Measurements from ENCODE around the gene PAQR7.
A peak's percentile ranks its signal among the peaks of the same experiment; 100 is the strongest.

PAQR7 gene

GRCh38 chr1:25908161-25908560 is 32.7 kb upstream of the PAQR7 start:
- TF ChIP-seq, protein P1, sequence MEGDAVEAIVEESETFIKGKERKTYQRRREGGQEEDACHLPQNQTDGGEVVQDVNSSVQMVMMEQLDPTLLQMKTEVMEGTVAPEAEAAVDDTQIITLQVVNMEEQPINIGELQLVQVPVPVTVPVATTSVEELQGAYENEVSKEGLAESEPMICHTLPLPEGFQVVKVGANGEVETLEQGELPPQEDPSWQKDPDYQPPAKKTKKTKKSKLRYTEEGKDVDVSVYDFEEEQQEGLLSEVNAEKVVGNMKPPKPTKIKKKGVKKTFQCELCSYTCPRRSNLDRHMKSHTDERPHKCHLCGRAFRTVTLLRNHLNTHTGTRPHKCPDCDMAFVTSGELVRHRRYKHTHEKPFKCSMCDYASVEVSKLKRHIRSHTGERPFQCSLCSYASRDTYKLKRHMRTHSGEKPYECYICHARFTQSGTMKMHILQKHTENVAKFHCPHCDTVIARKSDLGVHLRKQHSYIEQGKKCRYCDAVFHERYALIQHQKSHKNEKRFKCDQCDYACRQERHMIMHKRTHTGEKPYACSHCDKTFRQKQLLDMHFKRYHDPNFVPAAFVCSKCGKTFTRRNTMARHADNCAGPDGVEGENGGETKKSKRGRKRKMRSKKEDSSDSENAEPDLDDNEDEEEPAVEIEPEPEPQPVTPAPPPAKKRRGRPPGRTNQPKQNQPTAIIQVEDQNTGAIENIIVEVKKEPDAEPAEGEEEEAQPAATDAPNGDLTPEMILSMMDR (IDR thresholded peaks at IDR 0.05; ENCODE audit: insufficient read depth, low read depth, low read length, missing control alignments) = no peak
- no peak for DNase-seq (ENCODE audit: low read depth)
- no peak overlapping the region for H3K4me3 ChIP-seq (ENCODE audit: low read depth, low read length)

DNA sequence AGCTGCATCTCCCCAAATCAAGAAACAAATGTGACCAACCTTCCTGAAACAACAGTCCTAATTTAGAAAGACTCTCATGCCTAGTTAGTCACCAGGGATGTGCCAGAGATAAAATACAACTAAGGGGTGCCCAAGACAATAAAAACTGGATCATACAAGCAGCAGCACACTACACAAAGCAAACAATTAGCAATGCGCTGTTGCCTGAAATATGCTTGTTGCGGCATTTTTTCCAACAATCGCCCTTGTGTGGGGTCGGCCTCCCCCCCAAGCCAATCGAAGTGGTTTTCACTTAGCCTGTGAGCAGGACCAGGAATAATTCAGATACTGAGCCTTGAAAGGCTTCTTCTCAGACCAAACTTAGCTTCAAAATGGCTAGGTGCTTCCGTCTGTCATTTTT is 32.1 kb upstream of the PAQR7 start:
- H3K4me3 ChIP-seq (ENCODE audit: low read depth, low read length) = no peak overlapping the region
- TF ChIP-seq, protein P1 (IDR thresholded peaks at IDR 0.05; ENCODE audit: insufficient read depth, low read depth, low read length, missing control alignments) = no peak
- DNase-seq (ENCODE audit: low read depth) = no peak

DNA sequence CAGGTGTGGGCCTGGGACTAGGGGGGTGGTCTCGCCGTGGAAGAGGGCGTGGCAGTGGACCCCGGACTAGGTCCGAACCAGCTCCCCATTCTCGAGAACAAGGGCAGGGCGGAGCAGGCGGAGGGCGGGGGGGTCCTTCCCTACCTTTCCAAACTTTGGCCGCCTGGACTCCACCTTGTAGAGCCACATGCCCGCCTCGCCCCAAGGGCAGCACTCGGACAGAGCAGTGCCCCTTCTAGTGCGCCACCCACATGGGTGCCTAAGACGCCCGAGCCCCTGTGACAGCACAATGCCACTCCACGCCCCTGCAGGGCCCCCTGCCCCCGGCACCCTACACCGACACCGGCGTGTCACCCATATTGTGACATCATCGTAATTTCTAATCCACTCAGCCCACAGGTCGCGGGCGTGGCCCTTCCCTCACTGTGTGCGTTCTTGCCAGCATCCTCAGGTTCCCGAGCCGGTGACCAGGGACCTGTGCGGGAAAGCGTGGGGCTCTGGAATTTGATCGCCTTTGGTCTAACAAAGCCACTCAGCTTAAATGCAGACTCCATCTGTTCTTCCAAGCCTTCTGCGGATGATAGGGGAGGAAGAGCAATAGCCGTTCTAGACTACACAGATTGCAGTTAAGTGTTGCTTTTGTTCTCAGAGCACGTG is 31.3 kb upstream of the PAQR7 start:
- H3K4me3 ChIP-seq (ENCODE audit: low read depth, low read length) = peak overlapping the region; percentile 78
- no peak for DNase-seq (ENCODE audit: low read depth)
- TF ChIP-seq, protein P1 (IDR thresholded peaks at IDR 0.05; ENCODE audit: insufficient read depth, low read depth, low read length, missing control alignments) = no peak

DNA sequence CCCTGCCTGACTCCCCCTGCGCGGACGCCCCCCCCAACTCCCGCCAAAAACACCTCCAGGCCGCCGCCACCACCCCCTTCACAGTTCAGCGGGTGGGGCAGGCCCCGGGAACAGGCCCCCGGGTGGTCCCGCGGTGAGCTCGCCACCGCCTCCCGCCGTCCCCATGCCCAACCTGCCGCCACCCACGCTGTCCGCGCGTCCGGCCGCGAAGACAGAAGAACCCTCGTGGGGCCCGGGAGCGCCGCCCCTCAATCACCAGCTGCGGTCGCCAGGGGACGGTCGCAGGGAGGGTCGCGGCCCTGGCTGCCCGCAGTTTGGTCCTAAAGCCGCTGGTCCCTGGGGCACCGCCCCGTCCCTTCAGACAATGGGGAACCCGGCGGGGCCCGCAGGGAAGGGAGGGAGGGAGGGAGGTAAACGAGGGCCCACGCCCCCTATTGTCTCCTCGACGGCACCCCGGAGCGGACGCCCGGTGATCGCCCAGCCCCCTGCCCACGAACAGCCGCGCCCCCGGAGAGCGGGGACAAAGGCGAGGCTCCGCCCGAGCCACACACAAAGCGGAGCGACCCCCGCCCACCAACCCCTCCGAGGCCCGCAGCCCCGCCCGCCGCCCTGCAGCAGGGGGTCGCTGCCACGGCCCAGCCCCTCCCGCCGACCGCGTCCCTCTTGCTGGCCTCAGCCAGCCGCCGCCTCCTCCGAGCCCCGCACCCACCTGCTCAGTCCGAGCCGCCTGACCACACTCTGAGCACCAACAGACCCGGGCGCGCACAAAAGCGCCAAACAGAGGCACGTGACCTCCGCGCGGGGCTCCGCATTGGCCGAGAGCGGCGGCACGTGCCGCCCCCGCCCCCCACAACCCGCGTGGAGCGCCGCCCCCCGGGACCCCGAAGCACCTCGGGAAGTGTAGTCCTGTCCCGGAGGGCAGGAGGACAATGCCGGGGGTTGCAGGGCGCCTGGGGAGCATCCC is 30.5 kb upstream of the PAQR7 start, which contains the start of gene STMN1:
Gene STMN1 (minus strand): TSS at position 740 of the 964 bp plus-strand sequence. CDS start 1,743 bp downstream, outside the sequence.
- peak; percentile 96 for DNase-seq (ENCODE audit: low read depth)
- peak within 1 kb of the TSS; percentile 78 for H3K4me3 ChIP-seq (ENCODE audit: low read depth, low read length)
- TF ChIP-seq, protein P1 (IDR thresholded peaks at IDR 0.05; ENCODE audit: insufficient read depth, low read depth, low read length, missing control alignments) = no peak

DNA sequence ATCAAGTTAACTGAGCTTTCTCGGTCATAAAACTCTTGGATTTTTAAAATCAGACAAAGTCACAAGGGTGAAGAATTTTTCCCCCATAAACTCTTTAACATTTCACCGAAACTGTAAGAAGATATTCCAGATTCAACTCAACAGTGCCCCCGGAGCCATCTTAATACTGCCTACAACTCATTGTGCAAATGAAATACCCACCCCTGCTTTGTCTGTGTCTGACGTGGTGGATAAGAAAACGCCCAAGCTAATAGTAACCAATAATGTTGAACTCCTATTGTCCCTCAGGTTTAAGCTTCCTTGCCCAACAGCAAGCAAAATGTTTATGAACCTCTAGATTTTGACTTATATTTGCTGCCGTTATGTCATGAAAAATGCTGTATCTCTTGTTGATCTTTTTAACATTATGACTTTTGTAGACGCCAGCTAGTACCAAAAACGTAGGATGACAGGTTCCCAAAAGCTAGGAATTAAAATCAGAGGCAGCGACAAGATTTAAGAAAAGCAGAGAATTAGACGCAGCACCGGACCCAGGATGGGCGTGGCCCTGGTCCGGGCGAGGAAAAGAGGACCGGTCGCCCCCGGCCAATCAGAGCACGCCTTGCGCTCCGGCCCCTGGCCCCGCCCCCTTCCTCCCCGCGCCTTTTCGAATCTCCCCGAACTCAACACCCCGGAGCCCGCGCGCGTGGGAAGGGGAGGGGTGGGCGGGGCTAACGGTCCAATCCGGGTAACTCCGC is 29.6 kb upstream of the PAQR7 start:
- peak; percentile 97 for DNase-seq (ENCODE audit: low read depth)
- TF ChIP-seq, protein P1 (IDR thresholded peaks at IDR 0.05; ENCODE audit: insufficient read depth, low read depth, low read length, missing control alignments) = no peak
- H3K4me3 ChIP-seq (ENCODE audit: low read depth, low read length) = peak overlapping the region; percentile 78

DNA sequence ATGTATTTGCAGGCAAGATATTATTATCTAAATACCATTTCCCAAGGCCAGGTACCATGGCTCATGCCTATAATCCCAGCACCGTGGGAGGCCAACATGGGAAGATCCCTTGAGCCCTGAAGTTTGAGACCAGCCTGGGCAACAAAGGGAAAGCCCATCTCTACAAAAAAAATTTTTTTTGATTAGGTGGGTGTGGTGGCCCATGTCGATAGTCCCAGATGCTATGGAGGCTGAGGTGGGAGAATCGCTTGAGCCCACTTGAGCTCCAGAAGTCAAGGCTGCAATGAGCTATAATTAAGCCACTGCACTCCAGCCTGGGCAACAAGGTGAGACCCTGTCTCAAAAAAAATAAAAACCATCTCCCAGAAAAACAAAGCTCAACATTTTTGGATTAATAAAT is 28.5 kb upstream of the PAQR7 start:
- H3K4me3 ChIP-seq (ENCODE audit: low read depth, low read length) = peak overlapping the region; percentile 78
- TF ChIP-seq, protein P1 (IDR thresholded peaks at IDR 0.05; ENCODE audit: insufficient read depth, low read depth, low read length, missing control alignments) = no peak
- DNase-seq (ENCODE audit: low read depth) = no peak

All from GM12865 (cell line).